AG09309 (cell line): ENCODE measurements around the gene GDPD3.

ENCODE experiments used
- DNase-seq: peaks from one replicate; pipeline ENCODE4 v3.0.0-alpha.2; 2010; ENCODE audit warnings: low read depth
- H3K4me3 ChIP-seq: 2 replicates; pipeline ENCODE4 v1.5.1; 2011; ENCODE audit warnings: mild to moderate bottlenecking, low read depth, low read length, moderate library complexity; ENCODE audit not compliant: control insufficient read depth
- CTCF ChIP-seq: IDR thresholded peaks from 2 replicates; pipeline ENCODE4 v1.5.1; 2011; ENCODE audit warnings: mild to moderate bottlenecking, low read depth, low read length, inconsistent platforms; ENCODE audit not compliant: insufficient read depth, control insufficient read depth; ENCODE audit errors: missing control alignments

GDPD3 gene

GRCh38 chr16:30113031-30113710 is at the start of gene GDPD3:
GDPD3 (minus strand) TSS chr16:30113537; CDS start chr16:30113478, 59 bp downstream.
- DNase-seq, result no peak
- no peak for TF ChIP-seq CTCF
- no peak within 1 kb of the TSS for H3K4me3 ChIP-seq

- no peak for TF ChIP-seq CTCF
- no peak for DNase-seq
- H3K4me3 ChIP-seq, result no peak overlapping the region
Observed at GRCh38 chr16:30157214-30157613, 43.9 kb upstream of the GDPD3 start.

GRCh38 chr16:30155188-30155587 is 41.9 kb upstream of the GDPD3 start:
- no peak for TF ChIP-seq CTCF
- no peak overlapping the region for H3K4me3 ChIP-seq
- no peak for DNase-seq

- no peak overlapping the region for H3K4me3 ChIP-seq
- DNase-seq, result no peak
- no peak for TF ChIP-seq CTCF
Observed at GRCh38 chr16:30152517-30152916, 39.2 kb upstream of the GDPD3 start.

GRCh38 chr16:30151091-30151490 is 37.8 kb upstream of the GDPD3 start:
- no peak overlapping the region for H3K4me3 ChIP-seq
- no peak for DNase-seq
- TF ChIP-seq CTCF, result no peak

- H3K4me3 ChIP-seq, result no peak overlapping the region
- TF ChIP-seq CTCF, result no peak
- no peak for DNase-seq
Observed at GRCh38 chr16:30149250-30149930, 36.1 kb upstream of the GDPD3 start.
